OCI-M2 (cell line): ENCODE data around the gene RAI1.

Source experiments
- DNase-seq: peaks from one replicate; lab custom pipeline; 2025; ENCODE audit not compliant: unreplicated experiment; lab: John Stamatoyannopoulos, UW

RAI1 gene

DNA sequence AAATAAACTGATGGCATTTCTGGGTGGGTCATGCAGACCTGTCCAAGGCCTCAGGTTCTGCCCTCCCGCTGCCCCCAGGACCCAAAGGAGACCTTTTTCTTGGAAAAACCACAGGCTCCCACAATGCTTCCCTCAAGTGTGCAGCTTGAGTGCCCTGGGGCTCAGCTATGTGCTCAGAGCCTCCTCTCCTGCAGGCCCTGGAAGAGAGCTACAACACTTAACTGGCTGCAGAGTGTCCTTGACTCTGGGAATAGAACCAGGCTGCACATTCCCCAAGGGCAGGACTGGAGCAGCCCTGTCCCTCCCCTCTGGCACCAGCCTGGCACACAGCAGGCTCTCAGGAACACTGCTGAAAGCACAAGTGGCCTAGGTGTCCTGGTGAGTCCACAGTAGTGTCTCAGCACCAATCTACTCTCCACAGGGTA is 160.4 kb downstream of the RAI1 start:
- no peak for DNase-seq

DNA sequence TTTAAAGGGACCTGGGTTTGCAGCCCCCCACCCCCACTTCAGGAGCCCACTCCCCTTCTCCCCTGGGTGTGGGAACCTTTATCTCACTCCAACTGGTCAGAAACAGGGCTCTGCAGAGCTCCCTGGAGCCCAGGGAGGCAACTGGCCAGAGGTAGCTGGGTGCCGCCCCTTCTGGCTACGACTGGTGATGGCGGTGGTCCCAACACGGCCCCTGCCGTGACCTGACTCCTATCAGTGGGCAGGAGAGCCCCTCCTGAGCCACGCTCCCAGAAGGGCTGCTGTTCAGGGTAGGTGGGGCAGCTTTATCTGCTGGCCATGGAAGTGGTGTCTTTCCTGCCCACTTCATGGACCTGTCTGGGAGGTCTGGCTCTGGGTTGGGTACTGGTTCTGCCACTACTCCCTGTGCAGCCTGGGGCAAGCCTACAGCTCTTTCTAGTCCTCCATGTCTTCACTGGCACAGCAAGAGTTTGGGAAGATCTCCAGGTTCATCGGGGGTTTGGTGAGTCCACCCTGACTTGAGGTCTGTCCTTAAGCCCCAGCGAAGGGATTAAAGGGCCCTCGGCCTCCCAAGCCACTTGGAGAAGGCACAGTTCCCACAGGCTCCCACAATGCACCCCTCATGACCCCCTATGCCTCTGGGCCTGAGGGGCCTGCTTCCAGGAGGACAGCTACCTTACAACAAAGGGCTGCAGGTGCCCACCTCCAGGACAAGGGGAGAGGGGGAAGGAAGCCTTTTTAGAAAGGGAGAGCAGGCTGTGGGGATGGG is 161.0 kb downstream of the RAI1 start:
- no peak for DNase-seq

DNA sequence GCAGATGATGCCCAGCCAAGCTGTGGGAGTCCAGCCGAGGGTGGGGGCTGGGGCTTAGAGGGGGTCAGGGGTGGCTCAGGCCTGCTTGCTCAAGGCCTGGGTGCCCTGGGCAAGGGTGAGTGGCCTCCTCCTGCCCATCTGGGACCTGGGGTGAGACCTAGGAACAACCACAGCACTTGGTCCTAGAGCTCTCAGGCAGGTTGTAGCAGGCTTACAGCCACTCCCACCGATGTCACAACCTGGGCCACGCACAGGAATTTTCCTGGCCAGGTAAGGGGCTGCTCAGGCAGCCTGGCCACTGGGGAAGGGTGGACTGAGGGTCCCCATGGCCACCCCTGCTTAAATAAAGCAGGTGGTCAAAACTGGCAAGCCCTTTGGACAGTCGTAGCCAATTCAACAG is 161.8 kb downstream of the RAI1 start:
- DNase-seq, result no peak

DNA sequence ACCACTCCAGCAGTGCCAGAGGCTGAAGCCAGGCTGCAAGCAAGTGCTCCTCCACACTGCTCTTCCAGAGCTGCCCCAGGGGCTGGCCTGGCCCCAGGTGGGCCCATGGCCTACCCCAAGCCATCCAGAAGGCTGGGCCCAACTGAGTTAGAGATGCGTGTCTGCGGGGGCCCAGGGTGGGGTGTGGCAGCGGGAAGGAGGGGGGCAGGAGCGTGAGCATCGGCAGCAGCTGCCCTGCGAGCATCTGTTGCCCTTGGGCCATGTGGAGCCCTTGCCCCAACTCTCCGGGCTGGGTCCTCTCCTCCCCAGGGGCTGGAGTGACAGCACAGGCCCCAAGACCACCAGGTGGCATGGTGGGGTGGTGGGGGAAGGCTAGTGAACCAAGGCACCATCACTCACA is 162.8 kb downstream of the RAI1 start:
- no peak for DNase-seq

DNA sequence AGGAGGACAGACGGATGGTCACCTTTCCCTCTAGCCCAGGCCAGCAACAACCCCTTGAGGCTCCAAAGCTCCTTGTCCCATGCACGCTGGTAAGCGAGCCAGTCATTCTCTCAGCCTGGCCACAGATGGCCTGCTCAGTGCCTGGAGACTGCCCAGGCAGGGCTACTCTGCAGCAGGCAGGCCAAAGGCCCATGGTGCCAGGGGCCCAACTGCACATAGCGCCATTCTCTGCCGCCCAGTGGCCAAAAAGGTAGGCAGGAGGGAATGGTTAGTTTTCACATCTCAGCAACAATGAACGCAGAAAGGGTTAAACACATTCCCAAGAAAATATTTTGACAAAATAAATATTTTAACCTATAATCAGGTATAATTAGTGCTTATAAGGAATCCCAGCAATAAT is 163.2 kb downstream of the RAI1 start:
- no peak for DNase-seq

DNA sequence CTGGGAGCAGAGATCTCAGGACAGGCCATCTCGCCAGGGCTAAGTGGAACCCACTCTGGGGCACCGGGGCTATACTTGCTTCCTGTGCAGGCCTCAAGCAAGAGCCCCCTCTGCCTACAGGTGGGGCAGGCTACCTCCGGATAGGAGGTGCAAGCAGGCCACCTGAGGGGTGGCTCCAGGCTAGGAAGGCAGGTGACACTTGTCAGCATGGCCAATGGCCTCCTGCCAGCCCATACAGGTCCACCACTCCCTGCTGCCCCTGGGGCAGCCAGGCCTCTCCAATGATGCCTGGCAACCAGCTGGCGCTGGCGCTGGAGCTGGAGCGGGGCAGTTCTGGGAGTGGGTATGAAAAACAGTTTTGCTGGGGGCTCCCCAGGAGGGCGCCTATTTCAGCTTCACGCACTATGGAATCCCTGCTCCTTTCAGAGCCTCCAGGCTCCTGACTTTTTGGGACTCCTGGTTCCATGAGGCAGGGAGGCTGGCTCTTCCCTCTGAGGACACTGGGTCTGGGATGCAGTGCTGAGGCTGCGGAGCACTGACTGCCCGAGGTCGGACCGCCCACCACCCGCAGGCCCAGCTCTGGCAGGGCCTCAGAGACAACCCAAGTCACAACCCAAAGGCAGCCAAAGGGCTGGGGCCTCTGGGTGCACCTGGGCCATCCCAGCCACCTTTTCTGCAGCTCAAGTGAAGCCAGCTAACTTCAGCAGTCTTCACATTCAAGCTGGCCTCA is 164.0 kb downstream of the RAI1 start:
- DNase-seq, result no peak

DNA sequence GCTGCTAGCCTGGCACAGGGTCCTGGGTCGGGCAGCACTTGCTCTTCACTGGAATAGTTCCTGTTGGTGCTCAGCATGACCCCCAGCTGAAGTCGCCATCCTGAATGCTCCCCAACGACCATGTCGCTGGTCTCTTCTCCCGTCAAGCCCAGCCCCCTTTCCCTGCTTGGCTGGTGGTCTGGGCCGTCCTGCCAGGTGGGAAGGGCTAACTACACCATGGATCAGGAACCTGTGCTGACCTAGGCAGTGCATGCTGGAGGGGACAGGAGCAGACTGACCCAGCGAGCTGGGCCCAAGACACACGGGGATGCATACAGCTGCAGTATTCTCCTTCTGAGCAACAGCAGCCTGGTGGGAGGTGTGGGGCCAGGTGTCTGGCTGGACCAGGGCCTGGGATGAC is 164.7 kb downstream of the RAI1 start:
- no peak for DNase-seq

DNA sequence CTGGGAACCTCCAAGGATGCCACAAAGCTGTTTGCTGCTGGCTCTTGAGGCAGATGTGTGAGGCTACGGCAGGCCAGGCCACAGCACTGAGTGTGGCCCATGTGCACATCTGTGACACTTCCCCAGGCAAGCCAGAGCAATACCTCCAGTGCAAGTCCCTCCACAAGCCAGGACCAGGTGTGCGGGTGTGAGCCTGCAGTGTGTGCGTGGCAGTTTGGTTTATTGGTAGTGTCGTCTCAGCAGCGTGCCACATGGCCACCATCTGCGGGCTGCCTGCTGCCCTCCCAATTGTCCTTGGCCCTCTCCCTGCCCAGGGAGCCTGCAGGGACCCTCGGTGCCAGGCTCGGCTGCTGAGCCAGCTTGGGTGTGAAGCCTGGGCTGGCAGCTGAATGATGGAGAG is 165.4 kb downstream of the RAI1 start:
- DNase-seq, result no peak

DNA sequence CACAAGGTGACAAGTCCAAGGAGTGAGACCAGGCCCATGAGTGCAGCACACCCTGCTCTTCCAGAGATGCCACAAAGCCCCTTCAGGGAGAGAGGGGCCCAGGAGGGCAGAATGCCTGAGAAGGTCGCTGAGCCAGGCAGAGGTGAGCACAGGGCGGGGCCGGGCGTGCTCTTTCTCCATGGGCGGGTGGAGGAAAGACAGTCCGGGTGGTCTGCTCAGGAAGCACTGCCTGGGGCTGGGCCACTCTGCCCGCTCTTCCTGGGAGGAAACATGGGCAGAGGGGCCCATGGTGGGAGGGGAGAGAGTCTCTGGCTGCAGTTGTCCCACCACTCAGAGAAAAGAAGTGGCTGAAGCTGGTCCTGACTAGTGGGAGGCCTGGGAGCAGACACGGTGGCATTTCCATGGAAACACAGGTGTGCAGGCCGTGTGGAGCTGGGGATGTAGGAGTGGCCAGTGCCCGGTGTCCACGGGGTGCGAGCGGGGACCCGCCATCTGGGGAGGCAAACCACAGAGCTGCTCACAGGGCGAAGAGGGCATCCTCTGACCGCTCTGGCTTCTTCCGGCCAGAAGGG is 165.9 kb downstream of the RAI1 start:
- no peak for DNase-seq

DNA sequence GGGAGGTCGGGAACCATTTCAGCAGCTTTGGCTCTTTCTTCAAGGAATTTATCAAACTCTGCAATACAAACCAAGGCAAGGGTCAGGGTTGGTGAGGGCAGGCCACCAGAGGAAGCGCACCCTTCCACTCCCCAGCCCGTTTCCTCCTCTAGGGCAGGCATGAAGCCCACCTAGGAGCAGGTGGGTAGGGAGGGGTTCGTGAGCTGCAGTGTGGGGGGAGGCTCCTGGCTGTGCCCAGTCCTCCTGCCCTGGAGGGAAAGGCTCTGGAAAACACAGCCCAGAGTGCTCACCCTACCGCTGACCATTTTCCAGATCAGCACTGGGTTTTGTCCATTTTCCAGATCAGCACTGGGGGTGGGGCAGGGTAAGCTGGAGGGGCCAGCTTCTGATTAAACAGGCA is 166.5 kb downstream of the RAI1 start:
- no peak for DNase-seq

DNA sequence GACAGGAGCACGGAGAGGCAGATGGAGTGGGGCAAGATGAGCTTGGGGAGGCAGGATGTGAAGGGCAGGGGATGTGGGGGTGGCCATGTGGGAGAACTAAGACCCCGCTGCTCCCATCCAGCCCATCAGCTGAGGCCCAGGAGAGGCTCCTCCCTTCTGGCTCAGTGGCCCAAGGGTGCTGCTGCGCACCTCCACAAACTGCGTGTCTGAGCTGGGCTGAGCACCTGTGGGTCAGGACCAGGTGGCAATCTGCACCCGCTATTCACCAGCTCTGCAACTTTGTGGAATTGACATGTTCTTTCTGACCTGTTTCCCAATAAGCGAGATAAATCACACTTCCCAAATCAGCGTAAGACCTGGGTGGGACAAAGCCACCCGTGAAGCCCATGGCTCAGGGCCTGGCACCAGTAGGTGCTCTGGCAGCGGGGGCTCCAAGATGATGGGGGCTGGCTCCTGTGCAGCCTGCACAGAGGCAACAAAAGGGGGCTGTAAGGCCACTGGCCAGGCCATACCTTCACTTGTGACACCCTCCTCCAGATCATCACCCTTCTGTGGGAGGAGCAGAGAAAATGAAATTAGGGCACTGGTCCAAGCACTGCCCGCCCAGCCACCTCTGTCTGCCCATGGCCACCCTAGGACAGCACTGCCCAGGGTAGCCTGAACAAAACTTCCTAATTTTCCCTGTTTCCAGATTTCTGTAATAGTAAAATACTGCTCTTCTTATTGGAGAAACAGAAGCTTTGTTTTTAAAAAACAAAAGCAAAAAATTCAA is 167.2 kb downstream of the RAI1 start:
- DNase-seq, result no peak

DNA sequence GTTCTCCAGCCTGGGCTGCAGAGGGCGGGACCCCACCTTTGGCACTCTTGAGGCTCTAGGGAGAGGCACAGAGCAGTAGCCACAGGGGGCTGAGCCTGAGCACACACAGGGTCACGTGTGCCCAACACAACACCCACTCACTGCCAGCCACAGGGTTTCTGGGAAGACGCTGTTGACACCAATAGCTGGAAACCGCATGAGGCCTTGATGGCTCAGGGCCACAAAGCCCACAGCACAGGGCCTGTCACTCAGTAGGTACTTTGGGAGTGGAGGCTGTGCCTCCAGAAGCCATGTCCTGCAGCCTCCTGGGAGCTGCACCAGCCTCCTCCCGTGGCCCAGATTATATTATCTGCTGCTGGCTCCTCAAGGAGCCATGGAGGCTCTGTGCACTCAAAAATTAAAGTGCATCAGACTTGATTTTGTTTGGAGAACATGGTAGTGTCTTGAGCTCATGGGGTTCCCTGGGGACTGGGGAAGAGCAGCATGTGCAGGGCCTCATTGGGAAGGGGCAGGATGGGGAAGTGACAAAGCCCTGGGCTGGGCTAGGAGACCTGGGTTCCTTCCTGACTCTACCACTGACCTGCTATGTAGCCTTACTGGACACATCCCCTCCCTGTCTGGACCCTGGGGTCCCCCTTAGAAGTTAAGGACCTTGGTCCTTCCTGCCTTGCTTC is 168.0 kb downstream of the RAI1 start:
- DNase-seq, result no peak

DNA sequence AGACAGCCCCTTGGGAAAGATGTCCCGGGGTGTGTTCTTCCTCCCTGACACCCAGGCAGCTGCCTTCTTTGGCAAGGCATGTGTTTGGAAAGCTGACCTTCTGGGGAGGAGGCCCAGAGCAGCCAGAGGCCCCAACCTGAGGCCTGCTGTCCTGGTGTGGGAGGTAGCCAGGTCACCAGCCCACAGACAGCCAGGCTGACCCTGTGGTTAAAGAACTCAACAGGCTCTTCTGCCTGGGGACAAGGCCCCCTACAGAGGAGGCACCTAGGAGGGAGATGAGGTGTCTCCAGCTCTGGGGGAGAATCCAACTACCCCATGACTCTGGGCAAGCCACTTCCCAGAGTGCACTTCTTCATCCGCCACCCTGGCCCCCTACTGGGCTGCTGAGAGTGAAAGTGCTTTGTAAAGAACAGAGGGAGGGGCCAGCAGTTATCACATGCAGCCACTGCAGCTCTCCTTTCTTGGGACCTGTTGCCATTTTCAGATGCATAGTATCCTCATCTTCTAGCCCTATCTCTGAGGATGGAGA is 168.7 kb downstream of the RAI1 start:
- DNase-seq, result no peak

DNA sequence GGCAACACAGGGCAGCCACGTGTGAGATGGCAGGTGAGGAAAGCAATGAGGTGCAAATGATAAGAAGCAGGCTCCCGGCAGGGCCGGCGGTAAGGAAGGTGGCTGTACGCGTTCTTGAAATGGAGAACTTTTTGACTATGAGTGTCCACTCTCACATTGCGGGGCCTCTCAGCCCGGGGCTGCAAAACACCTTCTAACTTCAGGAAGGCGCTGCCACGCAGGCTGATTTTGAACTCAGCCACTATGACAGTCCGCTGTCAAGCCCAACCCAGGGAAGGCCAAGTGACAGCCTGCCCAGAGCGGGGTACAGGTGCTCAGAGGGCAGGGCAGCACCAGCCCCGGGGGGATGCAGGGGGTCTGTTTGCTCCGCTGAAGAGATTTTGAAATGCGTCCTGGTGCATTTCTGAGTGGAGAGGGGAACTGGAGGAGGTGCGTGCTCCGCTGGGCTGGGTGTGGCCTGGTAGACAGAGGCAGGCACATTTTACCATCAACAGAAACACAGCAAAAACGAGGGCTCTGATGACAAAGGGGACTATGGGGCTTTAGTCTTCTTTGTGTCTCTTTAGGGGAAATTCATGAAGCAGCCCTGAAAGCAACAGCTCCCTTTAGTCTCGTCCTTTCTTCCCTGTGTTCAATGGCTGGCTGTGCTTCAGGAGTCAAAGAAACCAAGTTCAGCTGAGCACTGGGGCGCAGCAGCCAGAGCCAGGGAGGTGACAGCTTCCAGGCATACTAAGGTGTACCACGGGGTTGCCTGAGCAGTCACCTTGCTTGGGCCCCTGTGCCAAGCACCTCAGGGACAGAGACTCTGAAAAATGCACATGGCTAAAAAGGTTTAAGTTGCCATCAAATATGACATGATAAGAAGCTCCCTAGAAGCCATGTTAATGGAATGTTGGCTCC is 170.1 kb downstream of the RAI1 start:
- no peak for DNase-seq

DNA sequence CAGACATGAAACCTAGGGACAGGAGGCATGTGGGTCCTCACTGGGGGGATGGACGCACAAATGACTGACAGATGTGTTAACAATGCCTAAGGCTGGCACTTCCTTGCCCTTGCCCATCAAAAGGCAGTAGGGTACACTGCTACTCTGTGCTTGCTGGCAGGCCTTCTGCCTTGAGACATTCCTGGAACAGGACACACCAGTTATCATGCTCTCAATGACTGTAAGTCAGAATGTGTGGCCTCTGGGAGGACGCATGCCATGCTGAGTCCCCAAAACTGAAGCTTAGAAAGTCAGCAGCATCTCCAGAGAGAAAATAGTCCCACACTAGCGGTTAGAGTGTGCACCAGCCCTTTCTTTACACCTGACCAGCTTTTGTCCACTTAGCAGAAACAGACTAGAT is 171.7 kb downstream of the RAI1 start:
- DNase-seq, result no peak

DNA sequence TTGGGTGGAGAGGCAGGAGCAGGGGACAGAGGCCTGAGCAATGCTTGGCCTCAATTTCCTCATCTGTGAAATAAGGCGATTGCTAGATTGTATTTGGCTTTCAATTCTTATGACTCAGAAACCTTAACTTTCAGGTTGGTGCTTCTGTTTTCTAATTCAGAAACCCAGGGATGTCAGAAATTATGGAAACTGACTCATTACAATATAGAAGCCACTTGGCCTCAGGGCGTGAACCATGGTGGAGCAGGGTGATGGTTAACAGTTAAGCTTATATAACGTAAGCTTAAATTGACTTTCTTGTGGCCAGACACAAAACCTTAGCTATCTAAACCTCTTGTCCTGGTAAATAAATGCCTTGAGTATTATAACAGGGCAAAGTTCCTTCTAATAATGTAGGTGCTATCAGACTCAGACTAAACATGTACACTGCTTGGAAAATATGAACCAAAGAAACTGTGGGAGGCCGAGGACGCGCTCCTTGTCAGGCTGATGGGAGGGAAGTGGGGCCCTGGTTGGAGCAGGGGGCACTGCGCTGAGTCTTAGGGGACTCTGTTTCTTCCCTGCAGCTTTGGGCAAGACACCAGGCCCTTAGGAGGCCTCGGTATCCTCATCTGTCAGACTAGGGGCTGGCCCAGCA is 172.7 kb downstream of the RAI1 start:
- DNase-seq, result no peak

DNA sequence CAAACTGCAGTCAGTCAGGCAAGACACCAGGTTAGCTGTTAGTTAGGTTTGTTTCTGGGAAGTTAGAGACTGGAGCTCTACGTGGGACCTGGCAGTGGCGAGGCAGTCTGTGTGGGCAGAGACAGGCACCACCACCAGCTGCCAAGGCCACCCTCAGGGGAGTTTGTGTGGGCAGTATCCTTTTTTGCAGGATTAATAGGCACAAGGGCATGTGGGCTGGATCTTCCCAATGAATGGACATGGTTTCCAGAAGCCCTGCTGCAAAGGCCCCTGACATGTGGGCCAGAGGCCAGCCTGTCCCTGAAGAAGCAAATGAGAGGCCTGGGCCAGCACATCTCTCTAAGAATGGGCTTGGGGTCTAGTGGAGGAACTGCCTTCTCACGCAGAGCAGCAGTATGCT is 174.7 kb downstream of the RAI1 start:
- DNase-seq, result no peak

DNA sequence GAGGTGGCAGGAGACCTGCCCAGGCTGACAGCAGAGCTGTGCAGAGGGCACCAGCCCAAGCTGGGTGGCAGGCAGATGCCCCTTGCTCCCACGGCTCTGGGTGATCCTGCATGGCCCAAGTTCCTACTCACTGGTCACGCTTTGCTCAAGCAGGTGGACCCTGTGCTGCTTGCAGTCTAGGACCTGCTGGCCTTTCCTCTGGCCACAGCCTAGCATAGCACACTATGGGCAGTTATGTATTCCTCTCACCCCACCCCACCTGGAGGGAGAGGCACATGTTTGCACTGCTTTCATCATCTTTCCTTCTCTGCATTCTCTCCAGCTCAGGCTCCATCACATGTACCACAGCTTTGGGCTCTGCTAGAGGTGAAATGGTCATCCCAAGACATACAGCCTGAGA is 175.1 kb downstream of the RAI1 start:
- DNase-seq, result no peak

DNA sequence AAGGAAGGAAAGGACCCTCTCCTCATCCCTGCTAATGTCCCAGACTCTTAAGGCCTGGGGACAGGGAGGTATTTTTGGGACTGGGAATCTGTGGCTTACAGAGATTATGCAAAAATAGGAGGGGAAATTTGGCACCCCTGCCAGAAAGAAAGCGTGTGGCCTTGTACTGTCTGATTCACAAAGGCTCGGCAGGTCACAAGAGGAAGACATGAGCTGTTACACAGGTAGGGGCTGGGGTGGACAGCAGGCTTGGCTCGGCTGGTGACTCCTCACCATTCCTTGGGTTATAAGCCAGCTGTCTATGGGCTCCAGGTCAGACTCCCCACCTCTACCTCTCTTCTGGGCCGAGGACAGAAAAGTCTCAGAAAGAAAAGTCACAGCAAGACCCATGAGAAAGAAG is 176.2 kb downstream of the RAI1 start:
- no peak for DNase-seq
